SU-DHL-6 (cell line): ENCODE data around the gene SNX11.

Experiments used
- H2AFZ ChIP-seq: fragments of 200-600 bp; sonication (generic); 2 replicates; pipeline ENCODE4 v1.6.1; 2014; ENCODE audit warnings: low read depth, mild to moderate bottlenecking, moderate library complexity, mixed read lengths, antibody characterized with exemption, low read length; ENCODE audit not compliant: severe bottlenecking
- H3F3A ChIP-seq: fragments of 200-600 bp; shearing (Covaris generic); 2 replicates; pipeline ENCODE4 v1.6.0; 2016; ENCODE audit warnings: antibody characterized with exemption, mild to moderate bottlenecking; ENCODE audit not compliant: insufficient read depth
- H3K27ac ChIP-seq: fragments of 200-600 bp; sonication (generic); 2 replicates; pipeline ENCODE4 v1.5.1; 2016; ENCODE audit warnings: low read depth, mild to moderate bottlenecking, low read length, moderate library complexity, mixed read lengths
- H3K27me3 ChIP-seq: fragments of 200-600 bp; sonication (generic), shearing (Covaris generic); 2 replicates; pipeline ENCODE4 v1.6.0; 2014; ENCODE audit warnings: mild to moderate bottlenecking, low read length
- H3K36me3 ChIP-seq: fragments of 200-600 bp; sonication (generic); 2 replicates; pipeline ENCODE4 v1.6.1; 2014; ENCODE audit warnings: mild to moderate bottlenecking, low read length, mixed read lengths
- H3K4me2 ChIP-seq: fragments of 300-600, 200-600 bp; shearing (Covaris generic), sonication (generic); 2 replicates; pipeline ENCODE4 v1.6.0; 2014; ENCODE audit warnings: low read length, low read depth, mild to moderate bottlenecking; ENCODE audit not compliant: poor library complexity, severe bottlenecking
- H3K4me3 ChIP-seq: fragments of 200-600 bp; sonication (generic); 2 replicates; pipeline ENCODE4 v1.5.1; 2014; ENCODE audit warnings: antibody characterized with exemption, low read length, mild to moderate bottlenecking, mixed read lengths; ENCODE audit not compliant: insufficient read depth, poor library complexity, severe bottlenecking
- H3K79me2 ChIP-seq: fragments of 200-600 bp; sonication (generic); 2 replicates; pipeline ENCODE4 v1.6.1; 2014; ENCODE audit warnings: mild to moderate bottlenecking, low read length, moderate library complexity; ENCODE audit not compliant: insufficient read depth
- H3K9ac ChIP-seq: fragments of 200-600 bp; sonication (generic); 2 replicates; pipeline ENCODE4 v1.7.0; 2014; ENCODE audit warnings: mild to moderate bottlenecking, low read length
- H3K9me2 ChIP-seq: fragments of 200-600 bp; sonication (generic); replicated peaks from 2 replicates; pipeline ENCODE4 v1.6.1; 2014; ENCODE audit warnings: low read length; ENCODE audit not compliant: insufficient read depth
- H3K9me3 ChIP-seq: fragments of 200-600 bp; sonication (generic); 2 replicates; pipeline ENCODE4 v1.6.1; 2014; ENCODE audit warnings: low read length, mixed read lengths; ENCODE audit not compliant: insufficient read depth
- H4K20me1 ChIP-seq: fragments of 200-600 bp; sonication (generic); 2 replicates; pipeline ENCODE4 v1.6.1; 2014; ENCODE audit warnings: low read depth, mild to moderate bottlenecking, antibody characterized with exemption, low read length, moderate library complexity, mixed read lengths
- CTCF ChIP-seq: fragments of 200-600 bp; sonication (generic); IDR thresholded peaks from one replicate; pipeline ENCODE4 v1.5.1; 2017; ENCODE audit warnings: antibody characterized with exemption, mild to moderate bottlenecking, low read length, moderate library complexity; ENCODE audit not compliant: insufficient read depth, poor library complexity, severe bottlenecking
- EZH2phosphoT487 ChIP-seq: fragments of 200-600 bp; sonication (generic), shearing (Covaris generic); conservative IDR thresholded peaks from 2 replicates; pipeline ENCODE4 v1.6.1; 2018; ENCODE audit warnings: mild to moderate bottlenecking, antibody characterized with exemption, low read length, moderate library complexity, mixed read lengths

Gene SNX11

DNA sequence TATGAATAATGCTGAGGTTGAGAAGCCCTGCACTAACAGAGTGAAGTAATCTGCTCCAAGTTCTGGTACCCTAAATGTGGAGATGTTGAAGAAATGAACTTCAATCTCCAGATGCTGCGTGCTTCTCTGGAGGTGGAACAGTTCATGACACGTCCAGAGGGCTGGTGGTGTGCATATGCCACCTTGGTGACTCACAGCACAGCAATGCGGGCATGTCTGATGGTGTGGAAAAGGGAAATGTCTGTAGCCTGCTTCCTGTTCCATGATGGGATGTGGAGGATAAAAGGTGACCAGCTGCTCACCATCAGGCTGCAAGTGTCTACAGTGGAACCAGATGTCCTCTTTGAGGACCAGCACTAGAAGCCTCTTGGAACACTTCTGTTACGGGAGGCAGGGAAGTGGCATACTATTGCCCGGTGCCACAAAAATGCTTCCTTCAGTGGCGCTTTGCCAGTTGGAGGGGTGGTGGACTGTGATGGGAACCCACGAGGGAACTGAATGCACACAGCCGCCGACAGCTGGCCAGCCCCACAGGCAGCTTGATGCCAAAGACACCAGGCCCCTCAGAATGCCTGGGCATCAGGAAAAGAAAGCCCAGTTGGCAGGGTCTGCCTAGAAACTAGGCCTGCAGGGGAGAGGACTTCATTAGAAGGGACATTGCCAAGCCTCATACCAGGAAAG lies 19.9 kb downstream of the SNX11 start:
- H3K9me3 ChIP-seq: no peaks in the 10 kb centered on the region
- H3K36me3 ChIP-seq: no peaks in the 10 kb centered on the region
- H3K9me2 ChIP-seq: no peaks in the 10 kb centered on the region
- H4K20me1 ChIP-seq: no peaks in the 10 kb centered on the region
- no peak overlapping the region for H2AFZ ChIP-seq
- no peak overlapping the region for H3K9ac ChIP-seq
- H3K27ac ChIP-seq: no peak overlapping the region
- no peaks in the 10 kb centered on the region for H3K79me2 ChIP-seq
- H3K4me2 ChIP-seq: no peak overlapping the region
- no peaks in the 10 kb centered on the region for H3F3A ChIP-seq
- no peak overlapping the region for H3K4me3 ChIP-seq
- TF ChIP-seq EZH2phosphoT487: no peak
- TF ChIP-seq CTCF: no peak
- no peaks in the 10 kb centered on the region for H3K27me3 ChIP-seq

DNA sequence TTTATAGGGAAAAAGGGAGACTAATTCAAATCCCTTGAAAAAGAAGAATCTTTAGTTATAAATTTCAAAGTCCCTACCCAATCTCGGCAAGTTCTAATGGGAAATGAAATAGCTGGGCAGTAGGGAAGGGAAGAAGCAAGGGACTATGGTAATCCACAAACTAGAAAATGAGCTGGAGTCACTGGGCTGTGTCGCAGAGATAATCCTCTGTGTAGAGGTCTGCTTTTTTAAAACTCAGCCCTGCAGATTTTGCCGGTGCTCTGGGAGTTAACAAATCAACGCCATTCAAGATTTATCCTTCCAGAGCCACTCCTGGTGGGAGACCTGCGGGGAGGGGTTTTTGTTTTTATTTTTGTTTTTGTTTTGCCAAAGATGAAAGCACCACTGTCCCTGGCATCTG lies 20.8 kb downstream of the SNX11 start:
- Histone ChIP-seq H4K20me1 (no peaks in the 10 kb centered on the region), H3K4me3 (no peak overlapping the region), H3K36me3 (no peaks in the 10 kb centered on the region), H3K27me3 (no peaks in the 10 kb centered on the region), H3K9ac (no peak overlapping the region), H3K9me2 (no peaks in the 10 kb centered on the region), H3K9me3 (no peaks in the 10 kb centered on the region), H2AFZ (no peak overlapping the region), H3K27ac (no peak overlapping the region), H3K4me2 (no peak overlapping the region), H3K79me2 (no peaks in the 10 kb centered on the region), H3F3A (no peaks in the 10 kb centered on the region)
- TF ChIP-seq CTCF: no peak
- no peak for TF ChIP-seq EZH2phosphoT487

- Histone ChIP-seq H3F3A (no peaks in the 10 kb centered on the region), H3K27ac (no peak overlapping the region), H3K4me2 (no peak overlapping the region), H2AFZ (no peak overlapping the region), H3K9me3 (no peaks in the 10 kb centered on the region), H3K9me2 (no peaks in the 10 kb centered on the region), H3K27me3 (no peaks in the 10 kb centered on the region), H3K4me3 (no peak overlapping the region), H4K20me1 (no peaks in the 10 kb centered on the region), H3K36me3 (no peaks in the 10 kb centered on the region), H3K9ac (no peak overlapping the region), H3K79me2 (no peaks in the 10 kb centered on the region)
- TF ChIP-seq CTCF (no peak), EZH2phosphoT487 (no peak)
Observed at GRCh38 chr17:48129981-48130380, 22.4 kb downstream of the SNX11 start.
